ENCODE data around the gene R3HCC1L.

GRCh38 chr10:98215373-98215772, 80.9 kb downstream of the R3HCC1L start:
- TF ChIP-seq CTCF (conservative IDR thresholded peaks at IDR 0.05; ENCODE audit: low read depth, low read length) (no peak), BHLHE40 (IDR thresholded peaks at IDR 0.05; ENCODE audit: low read depth, low read length) (no peak), RCOR1 (IDR thresholded peaks at IDR 0.05; ENCODE audit: insufficient replicate concordance, low read length) (no peak), POLR2A (IDR thresholded peaks at IDR 0.05; ENCODE audit: low read depth, low read length) (no peak), USF2 (IDR thresholded peaks at IDR 0.05; ENCODE audit: low read depth, low read length) (no peak)
